OCI-M2 (cell line): ENCODE results near the gene PLLP.

ENCODE experiments used
- DNase-seq: peaks from one replicate; lab custom pipeline; 2025; ENCODE audit not compliant: unreplicated experiment; lab: John Stamatoyannopoulos, UW

PLLP gene

GRCh38 chr16:57226701-57227621 is 57.5 kb downstream of the PLLP start:
- DNase-seq: no peak

GRCh38 chr16:57225978-57226377 is 58.5 kb downstream of the PLLP start:
- DNase-seq: no peak

GRCh38 chr16:57224651-57225335 is 59.7 kb downstream of the PLLP start:
- DNase-seq: no peak

- DNase-seq: no peak
These were observed 61.4 kb downstream of the PLLP start for GRCh38 chr16:57223057-57223456.

GRCh38 chr16:57216968-57217367 is 67.5 kb downstream of the PLLP start:
- DNase-seq: no peak

- no peak for DNase-seq
These were observed 71.0 kb downstream of the PLLP start for GRCh38 chr16:57213462-57213861.

- DNase-seq: no peak
These were observed 74.7 kb downstream of the PLLP start for GRCh38 chr16:57209780-57210179.

GRCh38 chr16:57208926-57209325 is 75.5 kb downstream of the PLLP start:
- DNase-seq: no peak
